Measurements from ENCODE around the gene PRDM16. TPM values are rescaled to one million over a fixed set of nuclear protein-coding genes. Genes with fewer than 3 reads are reported as not detected.

PRDM16 gene
- total and polyA plus RNA-seq, 2 of the 13 experiments (the other 11 are each of a cell fraction or from before 2014, with no cell fraction given), result 0.15 to 0.81 TPM

DNA sequence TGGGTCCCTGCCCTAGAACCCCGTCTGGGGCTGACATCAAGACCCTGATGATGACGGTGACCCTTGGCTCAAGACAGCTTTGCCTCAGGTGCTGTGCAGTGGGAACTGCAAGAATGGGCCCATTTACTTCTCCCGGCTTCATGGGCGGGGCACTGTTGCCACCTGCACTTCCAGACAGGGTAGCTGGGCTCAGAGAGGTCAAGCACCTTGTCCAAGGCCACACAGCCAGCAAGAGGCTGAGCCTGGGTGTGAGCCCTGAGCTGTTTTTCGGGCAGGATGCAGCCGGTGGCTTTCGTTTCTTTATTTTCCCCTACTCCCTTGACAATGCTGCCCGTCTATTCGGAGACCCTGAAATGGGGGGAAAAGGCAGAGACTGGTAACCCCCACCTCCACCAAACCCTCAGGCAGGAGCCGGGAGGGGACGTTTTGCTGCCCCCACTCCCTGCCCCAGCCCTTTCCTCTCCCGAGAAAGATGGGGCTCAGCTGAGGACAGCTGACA lies 91.7 kb downstream of the PRDM16 start:
- no peak for FAIRE-seq
- TF ChIP-seq MAZ (IDR thresholded peaks at IDR 0.05; ENCODE audit: borderline replicate concordance, low read depth, low read length) (no peak), MAZ (CRISPR knock-in tag; IDR thresholded peaks at IDR 0.05; ENCODE audit: low read depth) (no peak), ZNF768 (CRISPR knock-in tag; IDR thresholded peaks at IDR 0.05) (peak; percentile 98)
- BruUV-seq (replicated peaks), result no TSS peak
- Histone ChIP-seq H3K79me2 (ENCODE audit: insufficient read depth, low read length) (no peaks in the 10 kb centered on the region), H3K9me3 (ENCODE audit: low read length) (no peaks in the 10 kb centered on the region), H3K36me3 (replicated peaks in 1 of 2; ENCODE audit: control insufficient read depth in 1 of 2, insufficient read depth in 2 of 2, low read length in 2 of 2) (no peaks in the 10 kb centered on the region), H3K9ac (ENCODE audit: insufficient read depth, low read depth, low read length) (no peak overlapping the region), H3K27ac (ENCODE audit: extremely low read length, insufficient read depth, low read length) (no peak overlapping the region), H3K4me1 (ENCODE audit: insufficient read depth, low read length) (no peaks in the 10 kb centered on the region), H2AFZ (ENCODE audit: low read length) (no peak overlapping the region), H3K4me3 (replicated peaks in 1 of 3; ENCODE audit: insufficient read depth in 1 of 3, low read depth in 2 of 3, low read length in 3 of 3) (no peak overlapping the region), H4K20me1 (ENCODE audit: insufficient read depth, low read length) (0 out of 2 replicates have a peak, but pooled peaks cover 3% of the 10 kb centered on the region), H3K27me3 (ENCODE audit: control insufficient read depth in 1 of 2, insufficient read depth in 2 of 2, low read length in 2 of 2) (peaks cover 0 to 2% of the 10 kb centered on the region in 2 experiments; a peak in 1 of 5 replicates), H3K4me2 (ENCODE audit: low read depth, low read length) (no peak overlapping the region)
- WGBS (ENCODE audit: low lambda C conversion rate), result 52% methylated on average over 5 of the region's 12 CpGs
- ChIA-PET POLR2A (no interaction called here), CTCF (ENCODE audit: low intra/inter-chr PET ratio, low total read pairs) (no interaction called here)
- intact Hi-C loops (cut with micrococcal nuclease; ENCODE audit: unreplicated experiment), result no loop called here
- no peak for ATAC-seq
- no peak for DNase-seq (ENCODE audit: low spot score)
- in situ Hi-C loops (cut with HindIII; ENCODE audit: extremely low pct_ligation_motif_present, low pct_unique_long_range_greater_than_20kb), result no loop called here

- CTCF ChIA-PET (ENCODE audit: low intra/inter-chr PET ratio, low total read pairs), result no interaction called here
- Histone ChIP-seq H4K20me1 (ENCODE audit: insufficient read depth, low read length) (0 out of 2 replicates have a peak, but pooled peaks cover under 1% of the 10 kb centered on the region), H3K9ac (ENCODE audit: insufficient read depth, low read depth, low read length) (no peak overlapping the region), H3K4me1 (ENCODE audit: insufficient read depth, low read length) (no peaks in the 10 kb centered on the region), H2AFZ (ENCODE audit: low read length) (no peak overlapping the region), H3K4me2 (ENCODE audit: low read depth, low read length) (no peak overlapping the region), H3K36me3 (replicated peaks in 1 of 2; ENCODE audit: control insufficient read depth in 1 of 2, insufficient read depth in 2 of 2, low read length in 2 of 2) (no peaks in the 10 kb centered on the region), H3K27me3 (ENCODE audit: control insufficient read depth in 1 of 2, insufficient read depth in 2 of 2, low read length in 2 of 2) (peaks cover 0 to 2% of the 10 kb centered on the region in 2 experiments; a peak in 1 of 5 replicates), H3K9me3 (ENCODE audit: low read length) (no peaks in the 10 kb centered on the region), H3K79me2 (ENCODE audit: insufficient read depth, low read length) (no peaks in the 10 kb centered on the region), H3K27ac (ENCODE audit: extremely low read length, insufficient read depth, low read length) (no peak overlapping the region), H3K4me3 (replicated peaks in 1 of 3; ENCODE audit: insufficient read depth in 1 of 3, low read depth in 2 of 3, low read length in 3 of 3) (no peak overlapping the region)
- POLR2A ChIA-PET, result no interaction called here
- BruUV-seq (replicated peaks), result no TSS peak
- intact Hi-C loops (cut with micrococcal nuclease; ENCODE audit: unreplicated experiment) (no loop called here), in situ Hi-C loops (cut with HindIII; ENCODE audit: extremely low pct_ligation_motif_present, low pct_unique_long_range_greater_than_20kb) (no loop called here)
- FAIRE-seq (no peak), DNase-seq (ENCODE audit: low spot score) (no peak), ATAC-seq (no peak)
- 67% methylated on average over 30 of the region's 30 CpGs for WGBS (ENCODE audit: low lambda C conversion rate)
- TF ChIP-seq AGO1 (IDR thresholded peaks at IDR 0.05; ENCODE audit: low read depth, low read length, poor library complexity, severe bottlenecking) (no peak), RXRA (CRISPR knock-in tag; IDR thresholded peaks at IDR 0.05) (no peak), PPARG (CRISPR knock-in tag; conservative IDR thresholded peaks at IDR 0.05) (no peak), KDM3A (CRISPR knock-in tag; IDR thresholded peaks at IDR 0.05; ENCODE audit: low read depth) (no peak), RFXAP (CRISPR knock-in tag; IDR thresholded peaks at IDR 0.05; ENCODE audit: borderline replicate concordance) (no peak), ZNF296 (CRISPR knock-in tag; conservative IDR thresholded peaks at IDR 0.05) (no peak)
- TF ChIP-seq, protein P1, sequence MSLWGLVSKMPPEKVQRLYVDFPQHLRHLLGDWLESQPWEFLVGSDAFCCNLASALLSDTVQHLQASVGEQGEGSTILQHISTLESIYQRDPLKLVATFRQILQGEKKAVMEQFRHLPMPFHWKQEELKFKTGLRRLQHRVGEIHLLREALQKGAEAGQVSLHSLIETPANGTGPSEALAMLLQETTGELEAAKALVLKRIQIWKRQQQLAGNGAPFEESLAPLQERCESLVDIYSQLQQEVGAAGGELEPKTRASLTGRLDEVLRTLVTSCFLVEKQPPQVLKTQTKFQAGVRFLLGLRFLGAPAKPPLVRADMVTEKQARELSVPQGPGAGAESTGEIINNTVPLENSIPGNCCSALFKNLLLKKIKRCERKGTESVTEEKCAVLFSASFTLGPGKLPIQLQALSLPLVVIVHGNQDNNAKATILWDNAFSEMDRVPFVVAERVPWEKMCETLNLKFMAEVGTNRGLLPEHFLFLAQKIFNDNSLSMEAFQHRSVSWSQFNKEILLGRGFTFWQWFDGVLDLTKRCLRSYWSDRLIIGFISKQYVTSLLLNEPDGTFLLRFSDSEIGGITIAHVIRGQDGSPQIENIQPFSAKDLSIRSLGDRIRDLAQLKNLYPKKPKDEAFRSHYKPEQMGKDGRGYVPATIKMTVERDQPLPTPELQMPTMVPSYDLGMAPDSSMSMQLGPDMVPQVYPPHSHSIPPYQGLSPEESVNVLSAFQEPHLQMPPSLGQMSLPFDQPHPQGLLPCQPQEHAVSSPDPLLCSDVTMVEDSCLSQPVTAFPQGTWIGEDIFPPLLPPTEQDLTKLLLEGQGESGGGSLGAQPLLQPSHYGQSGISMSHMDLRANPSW (CRISPR knock-in tag; IDR thresholded peaks at IDR 0.05; ENCODE audit: borderline replicate concordance), result no peak
- TF ChIP-seq, protein P2, sequence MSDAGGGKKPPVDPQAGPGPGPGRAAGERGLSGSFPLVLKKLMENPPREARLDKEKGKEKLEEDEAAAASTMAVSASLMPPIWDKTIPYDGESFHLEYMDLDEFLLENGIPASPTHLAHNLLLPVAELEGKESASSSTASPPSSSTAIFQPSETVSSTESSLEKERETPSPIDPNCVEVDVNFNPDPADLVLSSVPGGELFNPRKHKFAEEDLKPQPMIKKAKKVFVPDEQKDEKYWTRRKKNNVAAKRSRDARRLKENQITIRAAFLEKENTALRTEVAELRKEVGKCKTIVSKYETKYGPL (CRISPR knock-in tag; IDR thresholded peaks at IDR 0.05), result no peak
- TF ChIP-seq, protein P3, sequence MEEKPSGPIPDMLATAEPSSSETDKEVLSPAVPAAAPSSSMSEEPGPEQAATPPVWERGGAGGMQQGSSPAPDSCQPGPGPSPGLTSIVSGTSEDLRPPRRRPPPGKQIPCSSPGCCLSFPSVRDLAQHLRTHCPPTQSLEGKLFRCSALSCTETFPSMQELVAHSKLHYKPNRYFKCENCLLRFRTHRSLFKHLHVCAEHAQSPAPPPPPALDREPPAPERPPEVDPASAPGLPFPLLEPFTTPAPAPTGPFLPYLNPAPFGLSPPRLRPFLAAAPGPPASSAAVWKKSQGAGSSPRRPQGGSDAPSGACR (CRISPR knock-in tag; IDR thresholded peaks at IDR 0.05), result no peak
These were observed 92.3 kb downstream of the PRDM16 start for GRCh38 chr1:3161176-3161840.
